Ascending aorta (tissue), 2 donors: ENCODE measurements around the gene AK8. TPM values are rescaled to one million over a fixed set of nuclear protein-coding genes. Genes with fewer than 3 reads are reported as not detected.

ENCODE experiments used
- DNase-seq, 2 donors: peaks; one replicate each; pipeline ENCODE4 v3.0.0-alpha.2; 2019; ENCODE audit warnings: low spot score in 2 of 2
- H3K27ac ChIP-seq, 2 donors: fragments of 200-600 bp; sonication (generic); one replicate each; pipeline ENCODE4 v1.5.1; 2016 to 2017; ENCODE audit warnings: mild to moderate bottlenecking in 1 of 2
- H3K27me3 ChIP-seq: fragments of 200-600 bp; sonication (generic); one replicate; pipeline ENCODE4 v1.5.1; 2017
- H3K36me3 ChIP-seq, 2 donors: fragments of 200-600 bp; sonication (generic); one replicate each; pipeline ENCODE4 v1.5.1; 2016
- H3K4me1 ChIP-seq, 2 donors: fragments of 200-600 bp; sonication (generic); one replicate each; pipeline ENCODE4 v1.5.1; 2016 to 2017; ENCODE audit warnings: mild to moderate bottlenecking in 1 of 2
- H3K4me3 ChIP-seq, 2 donors: fragments of 200-600 bp; sonication (generic); one replicate each; pipeline ENCODE4 v1.5.1; 2016 to 2017; ENCODE audit warnings: mild to moderate bottlenecking in 1 of 2
- H3K9me3 ChIP-seq, 2 donors: fragments of 200-600 bp; sonication (generic); one replicate each; pipeline ENCODE4 v1.5.1; 2016
- CTCF ChIP-seq, 3 experiments: fragments of 200-600 bp in 2 of 3; fragments of 450-650 bp in 1 of 3; sonication (generic) in 2 of 3; IDR thresholded peaks; one replicate each; pipeline ENCODE4 v1.5.1; 2016 to 2019; ENCODE audit warnings: antibody characterized with exemption in 3 of 3, mild to moderate bottlenecking in 1 of 3, moderate library complexity in 1 of 3
- intact Hi-C: fragments of 100-400 bp; cut with DNase I; formaldehyde crosslinking; loops from one replicate; pipeline ENCODE4 v1.15.1; 2023
- total RNA-seq: library from RNA; depleted of rRNA; stranded (reverse); fragments of >200 nt; gene quantifications from one replicate; pipeline ENCODE4 v1.1.0, GENCODE V29; 2016

Gene AK8
- total RNA-seq, 1 donor from 2014 or later = not detected

- no peaks in the 10 kb centered on the region for H3K36me3 ChIP-seq
- H3K4me1 ChIP-seq = no peaks in the 10 kb centered on the region
- H3K27ac ChIP-seq = no peak overlapping the region
- H3K4me3 ChIP-seq = no peak overlapping the region
- no peaks in the 10 kb centered on the region for H3K27me3 ChIP-seq
- intact Hi-C loops = no loop called here
- H3K9me3 ChIP-seq = no peaks in the 10 kb centered on the region
- DNase-seq = no peak
- TF ChIP-seq CTCF (IDR thresholded peaks at IDR 0.05) = no peak
These were observed 15.0 kb downstream of the AK8 start for GRCh38 chr9:132863096-132863495.

- no peaks in the 10 kb centered on the region for H3K4me1 ChIP-seq
- no peak for DNase-seq
- no peaks in the 10 kb centered on the region for H3K9me3 ChIP-seq
- no peak overlapping the region for H3K27ac ChIP-seq
- intact Hi-C loops = no loop called here
- H3K36me3 ChIP-seq = no peaks in the 10 kb centered on the region
- H3K27me3 ChIP-seq = no peaks in the 10 kb centered on the region
- TF ChIP-seq CTCF (IDR thresholded peaks at IDR 0.05) = no peak
- no peak overlapping the region for H3K4me3 ChIP-seq
These were observed 15.6 kb downstream of the AK8 start for GRCh38 chr9:132862533-132862932.

GRCh38 chr9:132861666-132862065, 16.4 kb downstream of the AK8 start:
- intact Hi-C loops = no loop called here
- Histone ChIP-seq H3K4me1 (no peaks in the 10 kb centered on the region), H3K9me3 (no peaks in the 10 kb centered on the region), H3K36me3 (no peaks in the 10 kb centered on the region), H3K27me3 (no peaks in the 10 kb centered on the region), H3K27ac (no peak overlapping the region), H3K4me3 (no peak overlapping the region)
- no peak for DNase-seq
- TF ChIP-seq CTCF (IDR thresholded peaks at IDR 0.05) = no peak

- no peak for DNase-seq
- no peaks in the 10 kb centered on the region for H3K27me3 ChIP-seq
- no peaks in the 10 kb centered on the region for H3K4me1 ChIP-seq
- intact Hi-C loops = no loop called here
- H3K36me3 ChIP-seq = no peaks in the 10 kb centered on the region
- H3K27ac ChIP-seq = no peak overlapping the region
- H3K4me3 ChIP-seq = no peak overlapping the region
- H3K9me3 ChIP-seq = no peaks in the 10 kb centered on the region
- no peak for TF ChIP-seq CTCF (IDR thresholded peaks at IDR 0.05)
These were observed 19.3 kb downstream of the AK8 start for GRCh38 chr9:132858751-132859150.

GRCh38 chr9:132857616-132858342, 20.3 kb downstream of the AK8 start:
- H3K27ac ChIP-seq = no peak overlapping the region

More at GRCh38 chr9:132857616-132858342, 20.3 kb downstream of the AK8 start:
- H3K4me3 ChIP-seq = no peak overlapping the region
- no peaks in the 10 kb centered on the region for H3K27me3 ChIP-seq
- DNase-seq = no peak
- H3K4me1 ChIP-seq = no peaks in the 10 kb centered on the region
- H3K36me3 ChIP-seq = no peaks in the 10 kb centered on the region
- intact Hi-C loops = no loop called here
- TF ChIP-seq CTCF (IDR thresholded peaks at IDR 0.05) = no peak
- H3K9me3 ChIP-seq = no peaks in the 10 kb centered on the region
